CD4-positive, alpha-beta T cell treated with Interleukin-21 for 1 hour (primary cell): ENCODE measurements around the gene ACTA1.
"Not testable (repeated sequence)": the region's sequence is repeated elsewhere in the genome, so short reads cannot be mapped to it uniquely, and the experiment has no call there.

ENCODE experiments used
- DNase-seq: peaks from one replicate; pipeline ENCODE4 v3.0.0-alpha.2; 2020

The ACTA1 gene

DNA sequence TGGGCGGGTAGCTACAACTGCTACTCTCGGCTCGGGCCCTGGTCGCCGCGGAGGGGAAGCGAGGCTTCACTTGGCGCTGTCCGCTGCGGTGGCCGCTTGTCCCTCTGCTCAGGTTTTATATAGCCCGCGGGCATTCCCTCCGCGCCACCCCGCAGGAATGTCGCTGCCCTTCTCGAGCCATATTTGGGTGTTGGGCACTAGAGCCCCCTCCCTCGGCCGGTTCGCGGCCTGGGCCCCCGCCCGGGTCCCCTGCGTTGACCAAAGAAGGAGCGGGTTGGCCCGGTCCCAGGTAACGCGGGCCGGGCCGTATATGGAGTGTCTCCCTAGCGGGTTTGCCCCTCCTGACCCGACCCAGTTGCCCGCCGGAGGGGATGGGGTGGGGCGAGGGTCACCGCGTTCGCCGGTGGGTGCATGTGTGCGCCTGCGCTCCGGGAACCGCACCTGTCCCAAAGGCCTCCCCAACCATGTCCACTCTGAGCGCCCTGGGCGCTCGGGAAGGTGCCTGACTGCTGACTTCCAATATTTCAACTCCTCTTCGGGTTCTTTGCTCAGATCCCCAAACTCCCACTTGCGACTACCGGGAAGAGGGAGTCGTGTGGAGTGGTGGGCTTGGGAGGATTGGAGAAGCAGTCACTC, at the start of gene ACTA1:
Gene ACTA1, minus strand, starts transcription at position 90 of the 636 bp plus-strand sequence. CDS start 979 bp downstream, outside the sequence.
- DNase-seq: no peak

DNA sequence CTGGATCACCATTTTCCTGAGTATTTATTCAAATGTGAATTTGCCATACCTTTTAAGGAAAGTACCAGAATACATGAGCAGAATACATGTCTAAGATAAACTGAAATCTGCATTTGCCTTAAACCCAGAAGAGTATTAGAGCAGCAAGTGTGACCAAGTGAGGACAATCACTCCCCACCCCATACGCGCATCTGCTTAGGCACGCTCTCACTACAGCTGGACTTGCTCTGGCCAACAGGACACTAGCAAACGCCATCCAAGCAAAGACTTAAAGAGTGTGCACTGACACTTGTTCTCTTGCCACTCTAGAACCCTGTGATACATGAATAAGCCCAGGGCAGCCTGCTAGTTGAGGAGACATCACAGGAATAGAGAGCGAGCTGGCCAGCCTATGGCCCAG, 48.6 kb upstream of the ACTA1 start:
- DNase-seq: no peak

DNA sequence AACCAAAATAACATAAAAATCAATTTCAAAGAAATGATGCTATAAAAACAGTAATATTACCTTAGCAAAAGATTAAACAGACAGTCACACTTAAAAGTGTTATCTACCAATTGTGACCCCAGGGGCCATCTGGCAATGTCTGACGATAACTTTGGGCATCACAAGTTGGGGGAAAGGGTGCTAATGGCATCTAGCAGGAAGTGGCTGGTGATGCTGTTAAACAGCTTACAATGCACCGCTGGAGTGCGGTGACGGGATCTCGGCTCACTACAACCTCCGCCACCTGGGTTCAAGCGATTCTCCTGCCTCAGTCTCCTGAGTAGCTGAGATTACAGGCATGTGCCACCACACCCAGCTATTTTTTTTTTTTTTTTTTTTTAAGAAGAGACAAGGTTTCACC, 46.6 kb upstream of the ACTA1 start:
- no peak for DNase-seq

DNA sequence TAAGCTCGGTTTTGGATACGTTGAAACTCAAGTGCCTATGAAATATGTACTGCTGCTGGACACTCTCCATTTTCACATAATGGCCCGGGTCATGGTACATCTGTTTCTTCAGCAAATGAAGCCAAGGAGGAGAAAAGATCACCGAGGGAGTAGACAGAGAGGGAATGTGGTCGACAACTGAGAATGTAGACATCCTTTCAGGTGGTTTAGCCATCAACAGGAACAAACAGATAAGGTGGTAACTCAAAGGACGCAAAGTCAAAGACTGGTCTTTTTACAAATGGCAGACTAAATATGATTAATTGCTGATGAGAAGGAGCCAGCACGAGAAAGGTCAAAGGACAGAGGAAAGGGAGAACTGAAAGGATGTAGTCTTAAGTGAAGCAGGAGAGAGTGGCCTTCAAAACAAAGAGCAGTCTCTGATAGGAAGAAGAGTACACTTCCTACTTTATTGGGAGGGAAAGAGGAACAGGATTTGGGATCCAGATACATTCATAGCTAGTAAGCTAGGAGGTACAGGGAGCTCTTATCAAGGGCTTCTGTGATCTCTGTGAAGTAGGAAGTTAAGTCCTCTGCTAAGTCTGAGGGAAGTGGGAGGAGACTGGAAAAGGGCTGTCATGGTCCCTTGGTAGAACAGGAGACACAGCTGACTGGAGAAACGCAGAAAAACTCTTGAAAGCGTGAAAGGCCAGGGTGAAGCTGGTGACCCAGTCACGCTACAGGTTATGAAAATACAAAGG, 45.9 kb upstream of the ACTA1 start:
- no peak for DNase-seq

DNA sequence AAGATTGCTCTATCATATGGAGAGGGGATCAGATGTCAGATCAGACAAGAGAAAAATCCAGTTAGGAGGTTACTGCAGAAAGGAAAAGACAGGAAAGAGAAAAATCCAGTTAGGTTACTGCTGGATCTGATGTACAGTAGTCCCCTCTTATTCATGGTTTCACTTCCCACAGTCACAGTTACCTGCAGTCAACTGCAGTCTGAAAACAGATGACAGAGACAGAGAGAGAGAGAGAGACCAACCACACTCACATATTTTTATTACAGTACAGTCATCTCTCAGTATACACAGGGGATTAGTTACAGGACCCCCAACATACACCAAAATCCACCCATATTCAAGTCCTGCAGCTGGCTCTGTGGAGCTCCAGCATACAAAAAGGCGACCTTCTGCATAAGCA, 45.0 kb upstream of the ACTA1 start:
- DNase-seq: no peak

DNA sequence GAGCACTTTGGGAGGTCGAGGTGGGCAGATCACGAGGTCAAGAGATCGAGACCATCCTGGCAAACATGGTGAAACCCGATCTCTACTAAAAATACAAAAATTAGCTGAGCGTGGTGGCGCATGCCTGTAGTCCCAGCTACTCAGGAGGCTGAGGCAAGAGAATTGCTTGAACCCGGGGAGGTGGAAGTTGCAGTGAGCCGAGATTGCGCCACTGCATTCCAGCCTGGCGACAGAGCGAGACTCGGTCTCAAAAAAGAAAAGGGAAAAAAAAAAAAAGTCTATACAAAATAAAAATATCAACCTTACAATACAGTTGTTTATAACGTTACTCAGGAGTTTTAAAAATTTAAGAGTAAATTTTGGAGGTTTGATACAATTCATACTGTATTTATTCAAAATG, 42.0 kb upstream of the ACTA1 start:
- DNase-seq: not testable (repeated sequence)

DNA sequence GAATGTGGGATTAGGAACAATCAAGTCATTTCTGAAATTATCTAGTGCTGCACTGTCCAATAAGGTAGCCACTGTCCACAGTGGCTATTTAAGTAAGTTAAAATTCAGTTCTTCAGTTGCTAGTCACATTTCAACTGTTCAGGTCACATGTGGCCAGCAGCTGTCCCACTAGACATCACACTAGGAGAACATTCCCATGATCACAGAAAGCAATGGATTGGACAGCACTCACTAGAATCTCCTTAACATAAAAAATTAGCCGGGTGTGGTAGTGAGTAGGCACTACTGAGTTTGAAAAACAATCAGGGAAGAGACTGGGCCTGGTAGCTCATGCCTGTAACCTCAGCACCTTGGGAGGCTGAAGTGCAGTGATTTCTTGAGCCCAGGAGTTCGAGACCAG, 40.6 kb upstream of the ACTA1 start:
- no peak for DNase-seq

DNA sequence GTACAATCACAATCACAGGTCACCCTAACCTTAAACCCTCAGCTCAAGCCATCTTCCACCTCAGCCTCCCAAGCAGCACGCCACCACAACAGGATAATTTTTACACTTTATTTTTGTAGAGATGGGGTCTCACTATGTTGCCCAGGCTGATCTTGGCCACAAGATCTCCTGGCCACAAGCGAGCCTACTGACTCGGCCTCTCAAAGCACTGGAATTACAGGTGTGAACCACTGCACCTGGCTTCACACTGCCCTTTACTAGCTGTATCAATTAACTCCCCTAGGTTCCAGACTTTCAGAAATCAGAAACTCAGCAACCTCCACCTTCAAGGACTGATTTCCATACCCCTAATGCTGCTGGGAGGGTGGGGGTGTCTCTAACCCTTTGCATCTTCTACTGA, 37.3 kb upstream of the ACTA1 start:
- DNase-seq: no peak

DNA sequence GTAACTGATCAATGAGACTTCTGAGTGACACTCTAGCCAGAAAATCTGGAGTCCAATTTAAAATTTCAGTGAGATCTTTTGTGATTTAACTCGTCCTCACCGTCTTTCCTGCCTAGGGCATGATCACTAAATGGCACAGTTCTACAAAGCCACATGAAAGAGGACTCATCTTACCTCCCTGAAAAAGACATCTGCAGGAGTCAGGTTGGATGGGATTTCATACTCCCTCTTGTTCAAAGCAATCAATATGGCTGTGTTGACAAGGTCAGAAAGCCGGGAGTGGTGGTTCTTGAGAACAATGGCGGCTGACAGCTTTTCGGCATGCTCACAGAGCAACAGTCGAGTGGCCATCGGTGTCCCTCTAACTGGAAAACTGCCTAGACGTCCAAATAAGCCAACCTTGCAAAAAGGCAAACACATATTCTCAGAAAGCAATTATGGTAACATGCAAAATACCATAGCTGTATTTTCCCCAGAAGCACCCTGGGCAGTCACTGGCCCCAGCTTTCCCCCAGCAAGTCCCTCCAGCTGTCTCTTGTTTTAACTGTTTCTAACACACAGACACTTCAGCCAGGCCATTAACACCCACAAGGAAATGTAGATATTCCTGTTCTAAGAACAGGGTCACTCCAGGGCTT, 36.6 kb upstream of the ACTA1 start:
- no peak for DNase-seq

DNA sequence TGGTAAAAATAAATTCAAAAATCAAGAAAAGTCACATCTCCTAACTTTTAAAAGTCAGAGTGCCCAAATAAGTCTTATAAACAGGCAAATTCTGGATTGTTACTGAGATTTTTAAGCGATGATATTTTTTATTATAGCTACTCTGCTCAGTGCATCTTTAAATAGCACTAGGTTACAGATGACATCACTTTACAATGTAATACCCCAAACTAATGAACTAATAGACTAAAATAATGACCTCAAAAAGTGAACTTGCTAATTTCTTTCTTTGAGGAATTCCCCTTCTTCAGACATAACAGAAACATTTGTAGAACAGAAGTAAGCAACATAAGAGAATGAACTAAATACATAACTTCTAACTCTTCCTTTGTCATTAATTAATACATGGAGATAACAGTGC, 33.0 kb upstream of the ACTA1 start:
- no peak for DNase-seq

DNA sequence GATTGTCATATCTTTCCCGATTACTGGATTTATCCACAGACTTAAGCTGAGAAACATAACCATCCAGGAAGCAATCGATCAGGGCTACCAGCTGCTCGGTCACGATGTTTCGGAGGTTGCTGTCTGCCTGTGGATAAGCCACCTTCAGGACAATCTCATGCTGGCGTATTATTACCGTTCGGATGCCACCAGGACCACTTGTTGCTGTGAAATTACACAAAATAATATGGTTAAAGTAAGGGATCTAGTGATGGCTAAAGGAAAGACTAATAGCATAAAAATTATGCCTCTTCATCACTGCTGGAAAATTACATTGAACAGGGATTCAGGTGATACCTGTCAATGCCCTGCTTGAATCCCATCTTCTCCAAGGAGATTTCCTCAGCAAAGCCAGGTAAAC, 30.8 kb upstream of the ACTA1 start:
- DNase-seq: no peak

DNA sequence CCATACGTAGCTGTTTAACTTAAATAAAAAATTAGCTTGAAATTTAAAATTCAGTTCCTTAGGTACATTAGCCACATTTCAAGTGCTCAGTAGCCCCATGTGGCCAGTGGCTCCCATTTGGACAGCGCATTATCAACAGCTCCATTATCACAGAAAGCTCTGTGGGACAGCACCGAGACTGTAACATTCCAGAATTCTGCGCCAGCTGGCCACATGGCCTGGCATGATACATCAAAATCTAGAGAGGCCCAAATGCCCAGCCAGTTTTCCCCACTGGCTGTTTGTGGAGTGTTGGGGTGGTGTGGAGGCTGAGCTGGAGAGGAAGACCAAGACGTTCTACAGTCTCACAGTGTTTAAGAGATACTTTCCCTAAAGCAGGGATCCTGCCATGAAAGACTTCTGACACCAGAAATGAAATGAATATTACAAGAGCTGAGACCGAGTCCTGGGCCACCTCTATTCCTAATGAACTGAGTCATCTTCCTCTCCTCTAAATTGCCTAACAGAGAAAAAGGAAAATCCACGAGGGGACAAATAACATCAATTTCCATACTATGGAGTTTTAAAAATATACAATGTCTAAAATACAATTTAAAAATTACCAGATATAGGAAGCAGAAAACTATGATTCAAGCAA, 27.3 kb upstream of the ACTA1 start:
- no peak for DNase-seq

DNA sequence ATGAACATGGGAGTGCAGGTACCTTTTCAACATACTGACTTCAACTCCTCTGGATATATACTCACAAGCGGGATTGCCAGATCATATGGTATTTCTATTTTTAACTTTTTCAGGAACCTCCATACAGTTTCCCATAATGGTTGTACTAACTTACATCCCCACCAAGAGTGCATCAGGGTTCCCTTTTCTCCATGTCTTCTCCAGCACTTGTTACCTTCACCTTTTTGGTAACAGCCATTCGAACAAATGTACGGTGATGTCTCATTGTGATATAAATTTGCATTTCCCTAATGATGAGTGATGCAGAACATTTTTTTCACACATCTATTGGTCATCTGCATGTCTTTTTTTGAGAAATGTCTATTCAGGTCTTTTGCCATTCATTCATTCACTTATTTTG, 25.9 kb upstream of the ACTA1 start:
- no peak for DNase-seq

DNA sequence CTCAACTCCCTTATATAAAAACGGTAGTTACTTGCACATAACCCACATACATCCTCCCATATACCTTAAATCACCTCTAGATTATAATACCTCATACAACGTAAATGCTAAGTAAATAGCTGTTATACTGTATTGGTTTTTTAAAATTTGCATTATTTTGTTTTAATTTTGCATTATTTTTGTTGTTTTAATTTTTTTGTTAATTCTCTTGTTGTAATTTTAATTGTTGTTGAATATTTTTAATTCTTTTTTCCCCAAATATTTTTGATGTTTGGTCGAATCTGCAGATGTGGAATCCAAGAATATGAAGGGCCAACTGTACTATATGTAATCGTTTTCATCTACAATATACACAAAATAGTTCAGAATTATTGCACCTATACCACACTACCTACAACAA, 23.5 kb upstream of the ACTA1 start:
- DNase-seq: no peak

DNA sequence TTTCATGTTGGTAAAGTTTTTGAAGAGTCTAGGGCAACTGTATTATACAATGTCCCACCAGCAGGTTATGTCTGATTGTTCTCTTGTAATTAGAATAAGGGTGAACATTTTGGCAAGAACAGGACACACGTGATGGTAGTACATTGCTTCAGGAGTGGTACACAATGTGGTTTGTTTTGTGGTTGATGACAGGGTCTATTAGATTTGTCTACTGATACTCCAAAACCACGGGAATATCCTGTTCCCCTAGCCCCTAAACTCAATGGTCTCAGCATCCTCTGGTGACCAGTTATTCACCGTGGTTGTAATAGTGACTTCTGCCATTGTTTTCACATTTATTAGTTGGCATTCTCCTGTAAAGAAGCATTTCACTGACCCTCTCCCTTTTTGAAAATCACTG, 22.1 kb upstream of the ACTA1 start:
- DNase-seq: no peak

DNA sequence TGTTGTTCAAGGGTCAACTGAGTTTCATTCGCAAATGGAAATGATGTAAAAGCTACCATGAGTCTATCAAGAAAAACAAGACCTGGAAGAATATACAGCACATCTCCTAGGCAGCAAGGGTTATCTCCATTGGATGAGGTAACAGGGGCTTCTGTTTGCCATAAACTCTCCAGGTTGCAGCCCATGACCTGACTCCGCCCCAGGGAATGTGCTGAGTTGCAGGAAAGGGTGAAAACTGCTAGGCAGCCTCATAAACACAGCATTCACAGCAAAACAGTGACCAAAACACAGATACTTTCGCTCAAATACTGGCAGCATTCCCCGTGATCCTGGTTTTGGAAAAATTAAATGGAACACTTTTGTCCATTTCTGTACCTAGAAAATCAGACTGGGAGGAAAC, 20.2 kb upstream of the ACTA1 start:
- no peak for DNase-seq

DNA sequence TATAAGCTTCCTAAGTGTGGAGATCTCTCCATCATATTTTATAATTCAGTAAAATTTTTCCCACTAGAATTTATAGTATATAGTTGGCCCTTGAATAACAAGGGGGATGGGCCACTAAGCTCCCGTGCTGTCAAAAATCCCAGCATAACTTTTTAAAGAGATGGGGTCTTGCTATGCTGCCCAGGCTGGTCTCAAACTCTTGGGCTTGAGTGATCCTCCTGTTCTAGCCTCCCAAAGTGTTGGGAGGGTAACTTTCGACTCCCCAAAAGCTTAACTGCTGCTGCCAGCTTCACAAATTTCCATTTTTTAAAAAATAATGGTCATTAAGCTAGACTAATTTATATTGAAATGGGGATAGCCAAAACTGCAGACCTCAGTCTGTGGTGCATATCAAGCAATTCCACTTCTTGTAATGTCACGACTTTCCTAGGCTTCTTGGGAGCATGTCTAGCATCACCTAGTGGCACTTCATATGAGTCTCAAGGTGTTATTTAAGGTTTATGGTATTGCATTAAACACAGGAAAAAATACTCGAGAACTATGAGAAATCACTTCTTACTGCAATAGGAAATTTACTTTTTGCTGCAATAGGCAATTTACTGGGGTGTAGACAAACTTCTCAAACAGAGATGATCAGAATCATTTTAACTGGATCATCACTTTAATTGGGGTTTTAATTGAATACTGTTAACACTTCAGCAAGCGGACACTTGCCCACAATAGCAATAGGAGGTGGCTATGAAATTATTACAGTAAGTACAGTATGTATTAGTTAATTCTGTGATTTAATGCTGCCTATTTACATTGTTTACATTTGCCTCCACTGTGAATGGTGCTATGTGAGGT, 19.3 kb upstream of the ACTA1 start:
- no peak for DNase-seq

DNA sequence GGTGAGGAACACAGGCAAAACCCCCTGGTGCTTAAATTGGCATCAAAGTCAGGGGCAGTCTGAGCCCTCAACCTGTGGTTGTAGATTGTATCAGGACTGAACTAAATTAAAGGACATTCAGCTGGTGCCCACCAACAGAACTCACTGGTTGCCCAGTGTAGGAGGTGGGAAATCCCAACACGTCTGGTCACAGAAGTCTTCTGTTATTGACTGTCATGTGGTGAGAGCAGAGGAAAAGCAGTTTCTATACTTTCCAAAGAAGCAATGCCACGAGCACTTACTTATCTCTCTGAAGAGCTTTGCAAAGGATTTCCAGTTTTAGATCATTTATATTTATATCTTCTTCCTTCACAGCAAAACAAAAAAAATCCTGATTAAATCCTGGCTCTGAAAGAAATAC, 15.0 kb upstream of the ACTA1 start:
- DNase-seq: no peak

DNA sequence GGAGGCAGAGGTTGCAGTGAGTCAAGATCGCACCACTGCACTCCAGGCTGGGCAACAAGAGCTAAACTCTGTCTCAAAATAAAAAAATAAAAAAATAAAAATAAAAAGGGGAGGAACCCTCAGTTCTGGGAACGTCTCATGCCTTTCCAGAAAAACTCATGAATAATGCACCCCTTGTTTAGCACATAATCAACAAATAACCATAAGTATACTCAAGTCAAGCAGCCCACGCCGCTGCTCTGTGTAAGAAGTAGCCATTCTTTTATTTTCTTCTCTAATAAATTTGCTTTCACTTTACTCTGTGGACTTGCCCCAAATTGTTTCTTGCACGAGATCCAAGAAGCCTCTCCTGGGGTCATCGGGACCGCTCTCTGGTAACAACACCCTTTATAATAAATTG, 14.5 kb upstream of the ACTA1 start:
- DNase-seq: no peak

DNA sequence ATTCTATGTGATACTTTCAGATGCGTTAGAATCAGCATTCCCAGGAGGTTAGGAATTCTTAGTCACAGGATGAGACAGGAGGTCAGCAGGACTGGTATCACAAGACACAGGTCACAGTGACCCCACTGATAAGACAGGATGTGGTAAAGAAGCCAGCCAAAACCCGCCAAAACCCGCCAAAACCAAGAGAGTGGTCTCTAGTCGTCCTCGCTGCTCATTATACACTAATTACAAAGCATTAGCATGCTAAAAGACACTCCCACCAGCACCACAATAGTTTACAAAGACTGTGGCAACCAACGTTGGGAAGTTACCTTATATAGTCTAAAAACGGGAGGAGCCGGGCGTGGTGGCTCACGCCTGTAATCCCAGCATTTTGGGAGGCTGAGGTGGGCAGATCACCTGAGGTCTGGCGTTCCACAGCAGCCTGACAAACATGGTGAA, 13.9 kb upstream of the ACTA1 start:
- no peak for DNase-seq

DNA sequence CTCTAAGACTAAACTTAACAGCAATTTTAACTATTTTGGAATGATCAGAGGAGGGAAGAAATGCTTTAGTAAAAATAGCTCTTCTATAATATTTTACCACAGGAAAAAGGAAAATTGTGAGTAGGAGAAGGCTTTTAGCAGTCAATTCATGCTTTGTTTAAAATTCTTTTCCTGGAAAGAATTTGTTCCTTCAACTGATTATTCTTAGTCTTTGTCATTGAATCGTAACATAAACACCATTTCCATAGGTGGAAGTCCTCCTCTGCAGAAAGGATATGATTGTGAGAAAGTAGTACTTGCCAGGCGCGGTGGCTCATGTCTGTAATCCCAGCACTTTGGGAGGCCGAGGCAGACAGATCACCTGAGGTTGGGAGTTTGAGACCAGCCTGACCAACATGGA, 11.9 kb upstream of the ACTA1 start:
- no peak for DNase-seq

DNA sequence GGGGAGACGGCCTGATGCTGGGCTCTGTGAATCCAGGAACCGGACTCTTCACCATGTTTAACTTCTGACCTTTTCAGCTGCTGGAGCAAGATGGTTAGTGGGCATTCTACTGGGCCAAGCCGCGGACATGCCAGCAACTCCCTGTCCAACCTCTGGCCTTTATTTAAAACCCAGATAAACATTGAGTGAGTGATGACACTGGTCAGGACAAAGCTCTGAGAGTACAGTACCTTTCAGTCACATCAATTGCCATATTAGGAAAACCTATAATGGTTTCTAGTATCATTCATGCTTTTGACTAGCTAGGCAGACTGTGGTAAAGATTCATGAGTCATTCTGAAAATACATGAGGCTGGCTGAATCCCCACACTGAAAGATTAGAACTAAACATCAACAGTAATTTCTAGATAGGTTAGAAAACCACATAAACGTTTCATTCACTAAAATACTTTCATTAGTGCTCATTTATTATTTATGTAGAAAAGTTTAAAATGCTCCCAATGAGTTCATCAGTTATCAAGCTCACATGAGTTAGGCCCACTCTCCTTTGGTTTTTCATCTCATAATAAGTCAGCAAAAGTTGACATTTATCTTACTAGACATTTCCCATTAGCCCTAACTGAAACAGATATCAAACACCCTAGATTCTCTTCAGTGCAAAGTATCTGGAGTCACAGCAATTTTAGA, 7.1 kb upstream of the ACTA1 start:
- DNase-seq: no peak
